Fibroblast of skin of left quadriceps (primary cell): ENCODE measurements around the gene RAB36.
"Not testable (repeated sequence)": the region's sequence is repeated elsewhere in the genome, so short reads cannot be mapped to it uniquely, and the experiment has no call there.

Source experiments
- DNase-seq, 2 experiments: peaks; one replicate each; pipeline ENCODE4 v3.0.0-alpha.2; 2013; ENCODE audit warnings: low read depth in 2 of 2

RAB36 gene

DNA sequence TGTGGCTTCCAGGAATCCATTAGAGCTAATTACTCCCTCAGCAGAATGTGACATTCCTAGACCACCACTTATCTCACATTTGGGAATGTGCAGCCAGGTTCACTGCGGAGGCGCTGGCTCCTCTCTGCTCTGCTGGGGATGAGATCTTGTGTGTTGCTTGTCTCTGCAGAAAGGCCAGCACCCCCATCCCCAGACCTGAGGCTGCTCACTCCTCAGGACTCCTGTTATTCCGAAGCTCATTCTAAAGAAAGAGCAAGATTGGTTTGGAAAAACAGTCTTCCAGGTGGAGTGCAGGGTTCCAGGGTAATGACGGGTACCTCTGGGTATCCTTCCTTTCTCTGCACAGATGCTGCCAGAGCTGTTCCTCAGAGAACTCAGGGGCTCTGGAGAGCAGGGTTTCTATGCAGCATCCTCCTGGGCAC is 24.3 kb upstream of the RAB36 start:
- no peak for DNase-seq

DNA sequence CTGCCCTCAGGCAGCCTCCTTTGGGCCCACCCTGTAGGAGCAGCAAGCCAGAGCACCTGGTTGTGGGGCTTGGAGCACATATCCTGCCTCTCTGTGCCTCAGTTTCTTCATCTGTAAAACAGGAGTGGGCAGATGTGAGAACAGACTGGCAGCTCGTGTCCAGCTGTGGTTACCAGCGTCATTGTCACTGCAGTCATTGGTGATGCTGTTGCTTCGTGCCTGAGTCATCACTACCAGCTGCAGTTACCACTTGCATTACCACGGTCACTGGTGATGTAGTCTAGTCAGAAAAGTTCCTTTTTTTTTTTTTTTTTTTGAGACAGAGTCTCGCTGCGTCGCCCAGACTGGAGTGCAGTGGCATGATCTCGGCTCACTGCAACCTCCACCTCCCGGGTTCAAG is 23.9 kb upstream of the RAB36 start:
- DNase-seq: no peak

GRCh38 chr22:23122216-23122957 is 22.9 kb upstream of the RAB36 start:
- no peak for DNase-seq

DNA sequence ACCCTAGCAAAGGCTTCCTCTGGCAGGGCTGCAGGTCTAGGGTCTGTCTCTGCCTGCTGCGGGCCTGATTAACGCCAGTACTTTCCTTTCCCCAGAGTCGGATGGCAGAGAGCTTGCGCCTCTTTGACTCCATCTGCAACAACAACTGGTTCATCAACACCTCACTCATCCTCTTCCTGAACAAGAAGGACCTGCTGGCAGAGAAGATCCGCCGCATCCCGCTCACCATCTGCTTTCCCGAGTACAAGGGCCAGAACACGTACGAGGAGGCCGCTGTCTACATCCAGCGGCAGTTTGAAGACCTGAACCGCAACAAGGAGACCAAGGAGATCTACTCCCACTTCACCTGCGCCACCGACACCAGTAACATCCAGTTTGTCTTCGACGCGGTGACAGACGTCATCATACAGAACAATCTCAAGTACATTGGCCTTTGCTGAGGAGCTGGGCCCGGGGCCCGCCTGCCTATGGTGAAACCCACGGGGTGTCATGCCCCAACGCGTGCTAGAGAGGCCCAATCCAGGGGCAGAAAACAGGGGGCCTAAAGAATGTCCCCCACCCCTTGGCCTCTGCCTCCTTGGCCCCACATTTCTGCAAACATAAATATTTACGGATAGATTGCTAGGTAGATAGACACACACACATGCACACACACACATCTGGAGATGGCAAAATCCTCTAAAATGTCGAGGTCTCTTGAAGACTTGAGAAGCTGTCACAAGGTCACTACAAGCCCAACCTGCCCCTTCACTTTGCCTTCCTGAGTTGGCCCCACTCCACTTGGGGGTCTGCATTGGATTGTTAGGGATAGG is 22.1 kb upstream of the RAB36 start:
- DNase-seq: no peak

DNA sequence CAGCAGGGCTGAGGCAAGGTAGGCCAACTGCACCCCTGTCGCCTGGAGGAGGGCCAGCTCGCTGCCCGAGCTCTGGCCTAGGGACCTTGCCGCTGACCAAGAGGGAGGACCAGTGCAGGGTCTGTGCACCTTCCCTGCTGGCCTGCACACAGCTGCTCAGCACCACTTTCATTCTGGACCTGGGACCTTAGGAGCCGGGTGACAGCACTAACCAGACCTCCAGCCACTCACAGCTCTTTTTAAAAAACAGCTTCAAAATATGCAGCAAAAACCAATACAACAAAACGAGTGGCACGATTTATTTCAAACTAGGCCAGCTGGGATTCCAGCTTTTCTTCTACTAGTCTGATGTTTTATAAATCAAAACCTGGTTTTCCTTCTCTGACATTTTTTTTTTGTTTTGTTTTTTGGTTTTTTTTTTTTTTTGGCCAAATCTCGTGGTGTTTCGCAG is 21.4 kb upstream of the RAB36 start:
- no peak for DNase-seq

DNA sequence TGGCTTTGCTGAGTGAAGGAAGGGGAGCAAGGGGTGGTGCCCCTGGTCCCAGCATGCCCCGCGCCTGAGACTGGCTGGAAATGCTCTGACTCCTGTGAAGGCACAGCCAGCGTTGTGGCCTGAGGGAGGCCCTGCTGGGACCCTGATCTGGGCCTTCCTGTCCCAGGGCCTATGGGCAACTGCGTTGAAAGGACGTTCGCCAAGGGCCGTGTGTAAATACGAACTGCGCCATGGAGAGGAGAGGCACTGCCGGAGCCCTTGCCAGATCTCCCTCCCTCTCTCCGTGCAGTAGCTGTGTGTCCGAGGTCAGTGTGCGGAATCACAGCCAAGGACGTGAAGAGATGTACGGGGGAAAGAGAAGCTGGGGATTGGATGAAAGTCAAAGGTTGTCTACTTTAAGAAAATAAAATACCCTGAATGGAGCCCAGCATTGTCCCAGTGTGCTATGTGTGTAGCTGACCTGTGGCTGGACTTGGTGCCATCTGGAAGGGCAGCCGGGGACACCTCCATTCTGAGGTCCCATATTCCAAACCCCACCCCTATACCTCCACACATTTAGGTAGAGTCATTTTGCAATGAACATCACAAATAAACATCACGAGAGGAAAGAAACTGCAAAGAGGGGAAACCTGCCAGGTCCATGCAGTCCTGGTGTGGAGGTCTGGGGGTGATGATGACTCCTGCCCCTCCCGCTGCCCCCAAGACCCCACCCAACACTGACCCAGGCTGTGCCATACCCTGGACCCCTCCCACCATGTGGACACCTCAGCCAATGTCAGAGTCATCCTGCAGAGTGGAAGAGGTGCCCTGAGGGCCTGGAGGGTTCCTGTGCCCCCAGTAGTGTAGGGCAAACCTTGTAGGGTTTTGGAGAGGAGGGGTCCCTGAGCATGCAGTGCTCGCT is 20.4 kb upstream of the RAB36 start:
- no peak for DNase-seq

- no peak for DNase-seq
These were observed 19.7 kb upstream of the RAB36 start for GRCh38 chr22:23125512-23126103.

DNA sequence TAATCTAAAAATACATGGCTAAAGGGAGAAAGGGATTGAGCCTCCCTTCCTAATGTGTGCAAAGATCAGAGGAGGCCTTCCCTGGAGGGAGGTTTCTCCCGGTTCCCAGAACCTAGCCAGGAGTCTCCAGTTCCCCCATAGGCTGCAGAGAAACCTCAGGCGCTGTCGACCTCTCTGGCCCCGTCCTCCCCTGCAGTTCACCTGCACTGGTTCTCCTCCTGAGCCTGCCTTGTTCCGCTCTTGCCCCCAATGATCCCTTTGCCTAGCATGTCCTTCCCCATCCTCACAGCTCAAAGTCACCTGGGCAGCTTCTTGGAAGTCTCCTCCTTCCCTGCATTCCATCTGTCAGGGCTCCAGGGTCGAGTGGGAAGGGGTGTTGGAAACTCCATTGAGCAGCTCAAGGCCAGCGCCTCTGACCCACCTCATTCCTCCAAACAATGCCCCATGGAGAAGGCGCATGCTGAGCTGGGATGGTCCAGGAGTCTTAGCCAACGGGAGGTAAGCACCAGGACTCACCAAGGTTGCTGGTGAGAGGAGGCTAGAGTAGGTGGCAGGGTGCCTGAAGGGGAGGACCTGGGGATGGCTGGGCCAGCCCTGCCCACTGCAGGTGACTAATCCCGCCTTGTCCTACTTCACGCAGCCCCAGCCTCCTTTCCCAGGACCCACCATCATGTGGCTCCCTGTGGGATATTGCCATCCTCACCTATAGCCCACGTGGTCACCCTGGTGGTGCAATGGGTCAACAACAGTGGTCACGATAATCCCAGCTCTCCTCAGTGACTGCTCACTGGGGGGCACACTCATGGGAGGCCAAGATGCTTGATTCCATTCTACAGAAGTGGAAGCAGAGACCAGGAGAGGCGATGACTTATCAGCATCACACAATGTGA is 18.9 kb upstream of the RAB36 start:
- DNase-seq: no peak

- DNase-seq: no peak
These were observed 18.1 kb upstream of the RAB36 start for GRCh38 chr22:23127055-23127756.

DNA sequence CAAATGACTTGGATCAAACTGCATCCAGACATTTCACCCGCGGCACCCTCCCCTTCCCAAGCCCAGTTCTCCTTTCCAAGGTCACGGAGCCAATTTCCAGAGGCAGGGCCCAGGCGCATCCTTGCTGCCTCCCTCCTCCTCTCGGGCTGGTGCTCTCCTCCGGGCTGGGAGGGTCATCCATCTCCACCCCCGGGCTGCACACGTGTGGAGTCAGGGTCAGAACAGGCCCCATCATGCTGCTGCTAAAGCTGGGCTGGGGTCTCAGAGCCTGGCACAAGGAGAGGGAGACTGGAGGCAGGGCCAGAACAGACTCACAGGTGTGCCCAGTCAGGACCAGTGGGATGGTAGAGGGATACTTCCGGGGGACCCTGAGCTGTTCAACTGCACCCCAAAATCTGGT is 17.5 kb upstream of the RAB36 start:
- DNase-seq: no peak

GRCh38 chr22:23128269-23129108 is 16.8 kb upstream of the RAB36 start:
- DNase-seq: peak; percentile 51 to 52

- no peak for DNase-seq
These were observed 16.1 kb upstream of the RAB36 start for GRCh38 chr22:23129149-23129548.

DNA sequence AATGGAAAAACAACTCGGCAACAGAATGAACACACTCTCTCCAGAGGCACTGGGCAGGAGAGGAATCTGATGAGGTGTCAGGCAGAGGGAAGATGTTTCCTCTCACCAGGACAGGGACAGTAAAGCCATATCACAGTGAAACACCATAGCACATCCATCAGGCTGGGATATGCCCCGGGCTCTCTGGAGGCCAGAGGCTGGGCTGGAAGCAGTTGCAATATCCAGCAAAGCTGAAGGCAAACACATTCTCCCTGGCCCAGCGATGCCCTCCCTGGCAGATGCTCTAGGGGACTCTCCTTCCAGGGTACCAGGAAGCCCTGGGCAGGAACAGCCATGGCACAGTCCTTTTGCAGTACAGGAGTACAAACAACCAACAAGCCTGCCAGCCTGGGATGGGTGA is 14.6 kb upstream of the RAB36 start:
- DNase-seq: no peak

- DNase-seq: no peak
These were observed 13.3 kb upstream of the RAB36 start for GRCh38 chr22:23131931-23132330.

GRCh38 chr22:23132376-23133091 is 12.7 kb upstream of the RAB36 start:
- DNase-seq: no peak

DNA sequence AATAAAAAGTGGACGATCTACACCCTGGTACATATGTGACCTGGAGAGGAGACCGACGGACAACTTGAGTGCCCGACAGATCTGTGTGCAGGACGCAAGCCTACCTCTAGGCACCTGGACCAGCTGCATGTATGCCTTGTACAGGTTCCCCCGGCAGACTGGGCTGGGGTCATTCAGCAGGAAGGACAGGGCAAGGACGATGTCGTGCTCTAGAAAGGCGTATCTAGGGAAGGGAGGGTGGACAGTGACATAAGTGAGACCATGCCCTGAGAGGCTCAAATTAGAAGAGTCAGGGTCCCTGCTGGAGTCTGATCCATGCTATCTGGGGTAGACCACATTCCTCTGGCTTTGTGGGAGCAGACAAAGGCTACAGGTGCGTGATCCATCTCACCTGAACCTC is 11.4 kb upstream of the RAB36 start:
- no peak for DNase-seq

DNA sequence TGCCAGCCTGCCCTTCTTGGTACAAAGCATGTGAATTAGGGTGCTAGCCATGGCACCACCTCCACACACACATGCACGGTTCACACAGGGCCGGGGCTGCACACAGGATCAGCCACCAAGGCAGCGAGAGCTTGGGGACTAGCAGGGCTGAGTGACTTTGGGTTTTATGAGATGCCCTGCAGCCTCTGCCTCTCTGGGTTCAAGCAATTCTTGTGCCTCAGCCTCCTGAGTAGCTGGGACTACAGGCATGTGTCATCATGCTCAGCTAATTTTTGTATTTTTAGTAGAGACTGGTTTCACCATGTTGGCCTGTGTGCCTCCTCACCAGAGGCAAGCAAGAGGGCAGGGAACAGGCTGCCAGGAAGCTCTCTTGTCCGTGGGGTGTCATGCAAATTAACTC is 8.3 kb upstream of the RAB36 start:
- DNase-seq: not testable (repeated sequence)

DNA sequence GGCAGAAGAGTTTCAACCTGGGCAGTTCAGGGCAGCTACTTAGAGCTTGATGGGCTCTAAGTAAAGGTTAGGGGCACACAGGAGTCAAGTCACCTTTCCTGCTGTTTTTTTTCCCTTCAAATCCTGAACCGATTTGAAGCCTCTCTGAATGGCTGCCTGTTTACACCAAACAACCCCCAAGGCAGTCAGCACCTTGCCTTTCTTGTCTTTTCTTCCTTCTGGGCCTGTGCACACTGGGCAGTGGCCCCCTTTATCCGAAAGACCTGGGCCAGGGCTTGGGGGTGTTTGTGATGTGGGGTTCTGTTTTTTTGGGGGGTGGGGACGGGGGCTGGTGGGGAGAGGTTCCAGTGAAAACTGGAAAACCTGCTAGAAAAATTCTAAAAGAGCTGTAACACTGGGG is 7.8 kb upstream of the RAB36 start:
- no peak for DNase-seq
